Breast epithelium (tissue), 3 donors: ENCODE data around the gene WWOX.

Source experiments
- CTCF ChIP-seq, 3 donors: fragments of 450-650 bp; IDR thresholded peaks; one replicate each; pipeline ENCODE4 v1.5.1; 2016 to 2017; ENCODE audit warnings: antibody characterized with exemption in 3 of 3, mild to moderate bottlenecking in 3 of 3, moderate library complexity in 3 of 3
- POLR2A ChIP-seq: fragments of 450-650 bp; IDR thresholded peaks from one replicate; pipeline ENCODE4 v1.6.1; 2016; ENCODE audit warnings: antibody characterized with exemption, mild to moderate bottlenecking, moderate library complexity

- TF ChIP-seq CTCF (IDR thresholded peaks at IDR 0.05), result no peak
- no peak for TF ChIP-seq POLR2A
Measured at GRCh38 chr16:78915811-78916345, 816.4 kb downstream of the WWOX start.
